Kidney epithelial cell (primary cell): Measurements from ENCODE around the gene CHURC1. TPM values are rescaled to one million over a fixed set of nuclear protein-coding genes. Genes with fewer than 3 reads are reported as not detected.

Source experiments
- DNase-seq: peaks from one replicate; pipeline ENCODE4 v3.0.0-alpha.2; 2010; ENCODE audit warnings: low read depth
- H3K27me3 ChIP-seq: 2 replicates; pipeline ENCODE4 v1.6.0; 2011; ENCODE audit warnings: low read length; ENCODE audit not compliant: control insufficient read depth, insufficient read depth
- H3K36me3 ChIP-seq: 2 replicates; pipeline ENCODE4 v1.5.1; 2011; ENCODE audit warnings: low read length; ENCODE audit not compliant: control insufficient read depth, insufficient read depth
- H3K4me3 ChIP-seq: 2 replicates; pipeline ENCODE4 v1.5.1; 2011; ENCODE audit warnings: low read depth, mild to moderate bottlenecking, control low read depth, low read length
- total RNA-seq: library from RNA; depleted of rRNA; stranded (reverse); fragments of >200 nt; gene quantifications from 2 replicates; pipeline ENCODE4 v1.2.3, GENCODE V29; 2015
- TF ChIP-seq, protein P1 (sequence below): IDR thresholded peaks from 2 replicates; pipeline ENCODE4 v1.5.1; 2011; ENCODE audit warnings: mild to moderate bottlenecking, moderate library complexity, low read length, control low read depth, inconsistent platforms; ENCODE audit not compliant: insufficient read depth, poor library complexity, severe bottlenecking

The CHURC1 gene
- total RNA-seq, 1 donor from 2014 or later: 56.8 TPM

DNA sequence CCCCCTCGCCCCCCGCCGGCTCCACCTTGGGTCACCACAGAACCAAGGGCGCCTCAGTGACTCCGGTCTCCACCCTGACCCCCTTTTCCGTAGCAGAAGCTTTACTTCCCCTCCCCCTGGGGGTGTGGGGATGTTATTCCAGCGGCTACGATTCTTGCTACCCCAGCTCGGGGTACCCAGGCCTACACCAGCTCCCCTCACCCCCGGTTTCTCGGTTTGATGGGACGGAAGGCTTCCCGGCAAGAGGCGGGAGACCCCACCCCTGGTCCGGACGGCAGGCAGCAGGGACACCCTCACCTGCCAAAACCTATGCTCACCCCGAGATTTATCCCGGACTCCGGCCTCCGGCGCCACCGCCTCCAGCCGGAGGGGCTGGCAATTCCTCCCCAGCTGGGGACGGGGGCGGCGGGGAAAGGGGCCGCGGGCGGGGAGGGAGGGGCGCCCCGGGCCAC is 57.3 kb downstream of the CHURC1 start:
- no peak for DNase-seq
- Histone ChIP-seq H3K36me3 (no peaks in the 10 kb centered on the region), H3K4me3 (peak overlapping the region; percentile 77), H3K27me3 (peaks cover 3% of the 10 kb centered on the region)
- TF ChIP-seq, protein P1, sequence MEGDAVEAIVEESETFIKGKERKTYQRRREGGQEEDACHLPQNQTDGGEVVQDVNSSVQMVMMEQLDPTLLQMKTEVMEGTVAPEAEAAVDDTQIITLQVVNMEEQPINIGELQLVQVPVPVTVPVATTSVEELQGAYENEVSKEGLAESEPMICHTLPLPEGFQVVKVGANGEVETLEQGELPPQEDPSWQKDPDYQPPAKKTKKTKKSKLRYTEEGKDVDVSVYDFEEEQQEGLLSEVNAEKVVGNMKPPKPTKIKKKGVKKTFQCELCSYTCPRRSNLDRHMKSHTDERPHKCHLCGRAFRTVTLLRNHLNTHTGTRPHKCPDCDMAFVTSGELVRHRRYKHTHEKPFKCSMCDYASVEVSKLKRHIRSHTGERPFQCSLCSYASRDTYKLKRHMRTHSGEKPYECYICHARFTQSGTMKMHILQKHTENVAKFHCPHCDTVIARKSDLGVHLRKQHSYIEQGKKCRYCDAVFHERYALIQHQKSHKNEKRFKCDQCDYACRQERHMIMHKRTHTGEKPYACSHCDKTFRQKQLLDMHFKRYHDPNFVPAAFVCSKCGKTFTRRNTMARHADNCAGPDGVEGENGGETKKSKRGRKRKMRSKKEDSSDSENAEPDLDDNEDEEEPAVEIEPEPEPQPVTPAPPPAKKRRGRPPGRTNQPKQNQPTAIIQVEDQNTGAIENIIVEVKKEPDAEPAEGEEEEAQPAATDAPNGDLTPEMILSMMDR: no peak

DNA sequence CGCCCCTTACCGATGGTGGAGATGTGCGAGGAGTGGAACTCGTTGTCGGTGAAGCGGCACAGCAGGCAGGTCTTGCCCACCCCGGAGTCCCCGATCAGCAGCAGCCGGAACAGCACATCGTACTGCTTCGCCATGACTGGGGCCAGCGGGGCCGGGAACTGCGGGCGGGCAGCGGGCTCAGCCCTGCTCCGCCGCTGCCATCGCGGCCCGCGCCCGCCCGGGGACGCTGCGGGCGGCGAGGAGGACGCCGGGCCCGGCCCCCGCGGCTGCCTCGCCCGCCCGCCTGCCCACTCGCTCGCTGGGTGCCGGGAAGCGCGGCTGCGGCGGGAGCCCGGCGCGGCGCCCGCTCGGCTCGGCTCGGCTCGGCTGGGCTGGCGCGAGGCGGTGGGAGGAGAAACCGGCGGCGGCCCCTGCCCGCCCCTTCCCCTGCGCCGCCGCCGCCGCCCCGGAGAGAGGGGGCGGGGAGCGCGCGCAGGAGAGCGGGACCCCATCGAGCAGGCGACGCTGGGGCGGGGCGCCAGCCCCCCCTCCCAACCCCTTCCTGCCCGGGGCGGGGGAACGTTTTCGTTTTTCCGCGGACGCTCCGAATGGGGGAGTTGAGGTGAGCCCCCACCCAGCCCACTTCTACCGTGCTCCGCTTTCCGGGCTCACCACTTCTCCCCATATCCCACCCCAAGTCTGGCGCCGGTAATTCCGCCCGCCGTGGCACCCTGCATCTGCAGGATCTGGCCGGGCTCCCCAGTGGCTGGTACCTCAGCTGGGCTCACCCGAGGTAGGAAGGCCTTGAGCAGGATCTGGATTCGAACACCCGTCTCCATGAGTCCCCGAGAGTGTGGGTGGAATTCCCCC is 57.9 kb downstream of the CHURC1 start, which contains the start of gene RAB15:
Gene RAB15, minus strand, starts transcription at position 394 of the 849 bp plus-strand sequence. Its CDS starts 260 bp downstream, at position 134.
- H3K36me3 ChIP-seq: no peaks in the 10 kb centered on the region
- DNase-seq: no peak
- H3K4me3 ChIP-seq: peak within 1 kb of the TSS; percentile 77
- peaks cover 3% of the 10 kb centered on the region for H3K27me3 ChIP-seq
- TF ChIP-seq, protein P1: no peak

DNA sequence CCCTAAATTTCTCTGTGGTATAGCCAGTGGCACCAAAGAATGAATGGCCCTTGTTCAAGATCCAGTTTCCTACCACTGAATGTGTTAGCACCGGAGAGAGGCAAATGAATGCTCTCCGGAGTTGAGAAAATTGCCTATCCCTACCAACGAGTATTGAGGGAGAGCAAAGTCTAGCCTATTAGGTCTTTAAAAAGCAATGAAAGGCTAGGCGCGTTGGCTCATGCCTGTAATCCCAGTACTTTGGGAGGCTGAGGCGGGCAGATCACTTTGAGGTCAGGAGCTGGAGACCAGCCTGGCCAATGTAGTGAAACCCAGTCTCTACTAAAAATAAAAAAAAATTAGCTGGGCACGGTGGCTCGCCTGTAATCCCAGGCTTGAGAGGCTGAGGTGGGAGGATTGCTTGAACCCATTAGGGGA is 58.8 kb downstream of the CHURC1 start:
- Histone ChIP-seq H3K36me3 (no peaks in the 10 kb centered on the region), H3K27me3 (peaks cover 3% of the 10 kb centered on the region), H3K4me3 (no peak overlapping the region)
- TF ChIP-seq, protein P1: no peak
- DNase-seq: no peak

DNA sequence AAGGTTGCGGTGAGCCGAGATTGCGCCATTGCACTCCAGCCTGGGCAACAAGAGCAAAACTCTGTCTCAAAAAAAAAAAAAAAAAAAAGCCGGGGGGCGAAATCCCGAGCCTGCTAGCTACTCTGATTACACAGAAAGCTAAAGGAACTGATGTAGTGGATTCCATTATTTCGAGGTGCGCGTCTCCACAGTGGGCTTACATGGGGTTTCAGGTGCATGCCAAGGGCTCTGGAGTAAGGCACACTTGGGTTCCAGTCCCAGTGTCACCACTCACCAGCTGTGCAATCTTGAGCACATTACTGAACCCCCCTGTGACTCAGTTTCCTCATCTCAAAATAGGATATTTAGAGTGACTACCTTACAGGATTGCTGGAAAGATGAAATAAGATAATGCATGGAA is 59.6 kb downstream of the CHURC1 start:
- no peak for DNase-seq
- TF ChIP-seq, protein P1: no peak
- no peaks in the 10 kb centered on the region for H3K36me3 ChIP-seq
- H3K4me3 ChIP-seq: no peak overlapping the region
- peaks cover 3% of the 10 kb centered on the region for H3K27me3 ChIP-seq

DNA sequence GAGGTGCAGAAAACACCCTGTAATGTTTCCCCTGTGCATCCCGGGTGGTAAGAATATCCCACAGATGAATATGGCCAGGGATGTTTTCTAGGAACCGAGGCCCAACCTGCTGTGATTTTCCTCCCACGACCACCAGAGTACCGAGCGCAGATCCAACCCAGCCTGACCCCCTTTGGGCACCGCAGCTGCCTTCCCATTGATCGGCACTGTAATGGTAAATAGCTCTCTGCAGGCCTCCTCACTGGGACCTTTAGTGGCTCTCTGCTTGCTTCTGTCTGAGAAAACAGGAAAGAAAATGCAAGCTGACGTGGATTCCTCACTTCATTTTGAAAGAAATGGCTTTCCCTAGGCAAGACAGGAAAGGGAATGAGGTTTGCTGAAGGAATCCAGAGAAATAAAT is 60.3 kb downstream of the CHURC1 start:
- no peak for DNase-seq
- TF ChIP-seq, protein P1: no peak
- Histone ChIP-seq H3K4me3 (no peak overlapping the region), H3K36me3 (no peaks in the 10 kb centered on the region), H3K27me3 (peaks cover 3% of the 10 kb centered on the region)
